HG03108 (cell line): Measurements from ENCODE around the gene AIRE.
"Not testable (repeated sequence)": the region's sequence is repeated elsewhere in the genome, so short reads cannot be mapped to it uniquely, and the experiment has no call there.

ENCODE experiments used
- ATAC-seq: cut with Tn5 transposase; IDR thresholded peaks from one replicate; pipeline ENCODE4 v1.9.1; 2021; ENCODE audit warnings: moderate library complexity; ENCODE audit not compliant: unreplicated experiment

The AIRE gene

DNA sequence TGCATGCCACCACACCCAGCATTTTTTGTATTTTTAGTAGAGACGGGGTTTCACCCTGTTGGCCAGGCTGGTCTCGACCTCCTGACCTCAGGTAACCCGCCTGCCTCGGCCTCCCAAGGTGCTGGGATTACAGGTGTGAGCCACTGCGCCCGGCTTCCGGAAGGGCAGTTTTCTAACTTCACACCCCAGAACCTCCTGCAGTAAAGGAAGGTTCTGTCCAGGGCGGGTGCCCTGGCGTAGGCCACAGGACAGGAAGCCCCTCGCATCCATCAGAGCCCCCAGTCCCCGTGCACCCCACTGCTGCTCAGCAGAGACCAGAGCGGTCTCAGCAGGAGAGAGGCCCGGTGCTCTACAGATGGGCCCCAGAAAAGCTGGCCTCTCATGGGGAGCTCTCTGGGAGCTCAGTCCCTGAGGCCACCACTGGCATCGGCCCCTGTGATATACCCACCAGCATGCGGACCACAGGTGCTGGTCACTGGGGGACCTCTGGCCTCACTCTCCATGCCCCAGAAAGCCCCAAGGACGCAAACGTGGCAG is 19.9 kb upstream of the AIRE start:
- ATAC-seq: no peak

DNA sequence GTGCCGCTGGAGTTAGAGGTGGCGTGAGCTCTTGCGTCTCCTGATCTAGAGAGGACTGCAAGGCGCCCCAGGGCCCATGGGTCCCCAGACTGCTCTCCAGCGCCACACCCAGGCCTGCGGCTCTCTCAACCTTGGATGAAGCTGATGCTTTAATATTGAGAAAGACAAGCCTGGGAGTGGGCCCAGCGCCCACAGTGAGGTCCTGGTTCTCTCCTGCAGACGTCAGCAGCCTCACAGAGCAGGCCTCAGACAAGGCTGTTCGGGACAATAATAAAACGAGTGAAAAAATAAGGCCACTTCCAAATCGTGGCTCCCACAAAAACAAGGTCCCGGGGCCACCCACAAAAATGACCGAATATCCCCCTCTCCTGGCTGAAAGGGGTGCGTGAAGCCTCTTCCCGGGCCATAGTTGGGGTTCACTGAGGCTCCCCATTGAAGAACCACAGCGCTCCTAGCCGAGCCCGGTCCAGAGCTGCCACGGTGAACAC is 18.0 kb upstream of the AIRE start:
- ATAC-seq: no peak

DNA sequence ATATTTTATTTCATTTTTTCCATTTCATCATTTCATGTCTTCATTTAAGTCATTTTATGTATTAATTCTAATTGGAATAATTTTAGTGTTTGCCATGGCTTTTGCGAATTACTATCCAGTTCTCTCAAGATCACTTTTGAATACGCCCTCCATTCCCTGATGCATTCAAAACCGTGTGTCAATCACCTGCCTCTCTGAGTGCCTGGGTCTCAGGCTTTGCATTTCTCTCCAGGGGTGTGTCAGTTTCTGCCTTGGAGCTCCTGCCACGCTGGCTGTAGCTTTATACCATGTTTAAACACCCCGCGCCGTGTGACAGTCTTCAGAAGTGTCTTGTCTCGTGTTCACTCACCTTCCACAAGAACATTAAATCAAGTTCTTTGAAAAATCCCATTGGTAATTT is 16.6 kb upstream of the AIRE start:
- ATAC-seq: no peak

DNA sequence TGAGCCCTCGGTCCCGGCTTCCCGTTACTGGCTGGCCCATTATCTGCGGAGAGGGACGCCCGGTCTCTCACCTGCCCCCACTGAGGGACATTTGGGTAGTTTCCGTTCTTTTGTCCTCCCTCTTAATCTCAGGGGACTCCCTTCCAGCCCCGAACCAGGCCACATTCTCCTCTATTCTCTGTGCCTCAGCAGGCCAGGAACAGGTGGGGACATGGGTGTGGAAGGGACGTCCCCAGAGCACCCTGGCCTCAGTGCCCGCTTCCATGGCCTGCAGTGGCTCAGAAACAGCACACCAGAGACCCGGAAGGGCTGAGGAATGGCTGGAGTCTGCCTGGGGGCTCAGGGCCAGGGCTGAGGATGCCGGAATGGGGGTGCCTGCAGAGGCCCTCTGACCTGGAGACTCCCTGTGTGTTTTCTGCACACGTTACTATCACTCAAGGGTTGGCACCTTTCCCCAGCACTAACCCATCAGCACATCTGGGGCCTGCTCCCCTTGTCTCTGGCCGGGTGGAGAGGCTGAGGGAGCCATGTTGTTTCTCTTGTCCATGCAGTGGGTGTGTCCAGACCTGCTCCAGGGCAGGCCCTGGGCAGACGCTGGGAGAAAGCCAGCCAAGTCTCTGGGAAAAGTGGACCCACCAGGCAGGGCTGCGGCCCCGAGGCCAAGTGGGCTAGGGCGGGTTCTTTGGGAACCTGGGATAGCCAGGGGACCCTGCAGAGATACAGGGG is 14.0 kb upstream of the AIRE start:
- ATAC-seq: no peak

DNA sequence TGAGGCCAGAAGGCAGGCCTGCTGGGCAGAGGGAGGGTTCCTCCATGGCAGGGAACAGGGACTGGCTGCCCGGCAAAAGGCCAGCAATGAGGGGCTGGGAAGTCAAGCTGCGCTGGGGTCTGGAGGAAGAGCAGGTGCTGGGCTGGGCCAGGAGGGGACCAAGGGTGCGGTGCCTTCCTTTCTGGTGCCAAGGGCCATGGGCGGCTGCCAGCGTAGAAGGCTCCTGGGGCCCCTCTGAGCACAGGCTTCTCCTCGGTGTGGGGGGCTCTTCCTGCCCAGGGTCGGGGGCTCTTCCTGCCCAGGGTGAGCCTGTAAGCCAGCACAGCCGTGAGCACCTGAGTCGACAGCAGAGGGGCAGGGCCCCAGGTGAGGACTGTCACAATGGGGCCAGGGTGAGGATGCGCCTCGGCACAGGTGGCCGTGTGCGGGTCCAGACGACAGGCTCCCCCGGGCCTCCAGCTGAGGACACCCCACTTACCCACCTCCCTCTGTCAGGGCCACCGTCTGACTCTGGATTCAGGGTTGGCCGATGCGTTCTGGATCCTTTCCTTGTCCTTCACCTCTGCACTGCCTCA is 13.3 kb upstream of the AIRE start:
- ATAC-seq: no peak

DNA sequence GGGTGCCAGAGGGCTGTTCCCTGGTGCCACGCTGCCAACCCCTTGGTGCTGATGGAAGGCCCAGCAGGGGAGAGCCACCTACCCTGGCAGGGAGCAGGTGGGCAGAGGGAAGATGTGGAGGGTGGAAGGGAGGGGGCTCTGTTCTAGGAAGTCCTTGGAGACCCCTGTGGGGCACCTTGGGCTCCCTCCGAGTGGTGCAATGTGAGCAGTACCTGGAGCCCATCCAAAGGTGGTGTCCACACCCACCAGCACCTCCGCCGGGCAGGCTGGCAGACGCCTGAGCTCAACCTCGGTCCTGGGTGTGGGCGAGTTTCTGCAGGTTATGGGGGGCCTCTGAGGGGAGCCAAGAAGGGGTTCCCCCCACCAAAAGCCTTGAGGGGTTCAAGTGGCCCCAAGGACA is 12.6 kb upstream of the AIRE start:
- no peak for ATAC-seq

DNA sequence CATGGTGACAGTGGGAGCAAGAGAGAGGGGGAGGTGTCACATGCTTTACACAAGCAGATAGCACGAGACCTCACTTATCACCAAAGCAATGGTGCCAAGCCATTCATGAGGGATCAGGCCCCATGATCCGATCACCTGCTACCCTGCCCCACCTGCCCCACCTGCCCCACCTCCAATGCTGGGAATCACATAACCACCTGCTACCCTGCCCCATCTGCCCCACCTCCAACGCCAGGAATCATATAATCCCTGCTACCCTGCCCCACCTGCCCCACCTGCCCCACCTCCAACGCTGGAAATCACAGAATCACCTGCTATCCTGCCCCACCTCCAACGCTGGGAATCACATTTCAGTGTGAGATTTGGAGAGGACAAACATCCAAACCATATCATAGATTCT is 10.6 kb upstream of the AIRE start:
- no peak for ATAC-seq

DNA sequence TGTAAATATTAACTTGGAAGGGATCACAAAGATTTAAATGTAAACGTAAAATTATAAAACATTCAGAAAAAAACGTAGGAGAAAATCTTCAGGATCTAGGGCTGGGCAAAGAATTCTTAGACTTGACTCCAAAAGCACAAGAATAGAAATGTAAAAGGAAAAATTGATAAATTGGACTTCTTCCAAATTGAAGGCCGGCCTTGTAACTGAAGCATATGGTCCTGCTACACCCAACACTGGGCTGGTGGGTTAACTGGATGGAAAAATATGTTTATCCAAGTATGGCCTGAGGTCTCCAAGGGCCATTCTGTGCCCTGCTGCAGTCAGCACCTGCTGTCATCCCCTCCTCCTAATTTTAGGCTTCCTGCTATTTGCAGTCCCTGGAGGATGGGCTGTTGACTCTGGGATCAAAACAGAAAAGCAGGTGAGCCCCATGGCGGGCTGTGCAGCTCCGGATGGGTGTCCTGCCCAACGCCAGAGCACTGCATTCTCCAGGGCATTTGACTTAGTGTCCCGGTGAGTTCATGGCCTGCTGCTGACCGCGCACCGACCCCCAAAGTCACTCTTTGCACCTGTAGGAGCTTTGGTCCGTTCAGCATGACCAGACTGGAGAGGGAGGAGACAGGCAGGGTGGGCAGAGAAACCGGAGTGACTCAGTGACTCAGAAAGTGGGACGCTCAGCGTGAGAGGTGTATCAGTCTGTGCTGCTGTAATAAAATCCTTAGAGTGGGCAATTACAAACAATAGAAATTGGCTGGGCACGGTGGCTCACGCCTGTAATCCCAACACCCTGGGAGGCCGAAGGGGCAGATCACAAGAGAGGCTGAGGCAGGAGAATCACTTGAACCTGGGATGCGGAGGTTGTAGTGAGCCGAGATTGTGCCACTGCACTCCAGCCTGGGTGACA is 6.1 kb upstream of the AIRE start:
- no peak for ATAC-seq

DNA sequence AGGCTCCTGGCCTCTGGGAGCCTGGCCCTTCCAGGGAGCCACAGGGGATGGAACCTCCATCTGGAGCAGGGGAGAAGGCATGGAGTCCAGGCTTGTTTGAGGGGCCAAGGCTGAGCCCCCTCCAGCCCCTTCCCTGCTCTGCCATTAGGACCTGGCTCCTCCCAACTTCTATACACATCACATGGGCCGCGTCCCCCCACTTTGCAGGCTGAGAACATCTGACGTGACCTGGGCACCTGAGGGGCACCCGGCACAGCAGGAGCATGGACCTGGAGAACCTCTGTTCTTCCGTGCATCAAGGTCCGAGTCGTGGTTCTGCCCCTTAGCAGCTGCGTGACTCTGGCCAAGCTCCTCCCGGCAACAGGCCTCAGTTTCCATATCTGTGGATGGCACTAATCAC is 3.9 kb upstream of the AIRE start:
- ATAC-seq: no peak

DNA sequence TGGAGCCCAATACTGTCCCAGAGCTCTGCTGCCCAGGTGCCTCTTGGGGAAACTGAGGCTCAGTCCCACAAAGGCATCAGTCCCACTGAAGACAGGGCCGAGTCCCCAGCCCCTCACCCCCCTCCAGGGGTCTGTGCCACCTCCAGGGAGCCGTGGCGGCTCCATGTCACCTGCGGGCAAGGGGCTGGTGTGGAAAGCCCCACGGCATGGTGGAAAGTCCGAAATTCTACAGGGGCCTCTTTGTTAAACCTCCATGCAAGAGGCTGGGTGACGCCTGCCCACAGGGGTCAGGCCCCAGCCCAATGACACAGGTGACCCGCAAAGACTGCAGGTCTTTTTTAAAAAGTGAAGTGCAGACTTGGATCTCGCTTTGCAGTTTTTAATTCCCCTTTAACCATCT is 3.3 kb upstream of the AIRE start:
- no peak for ATAC-seq

DNA sequence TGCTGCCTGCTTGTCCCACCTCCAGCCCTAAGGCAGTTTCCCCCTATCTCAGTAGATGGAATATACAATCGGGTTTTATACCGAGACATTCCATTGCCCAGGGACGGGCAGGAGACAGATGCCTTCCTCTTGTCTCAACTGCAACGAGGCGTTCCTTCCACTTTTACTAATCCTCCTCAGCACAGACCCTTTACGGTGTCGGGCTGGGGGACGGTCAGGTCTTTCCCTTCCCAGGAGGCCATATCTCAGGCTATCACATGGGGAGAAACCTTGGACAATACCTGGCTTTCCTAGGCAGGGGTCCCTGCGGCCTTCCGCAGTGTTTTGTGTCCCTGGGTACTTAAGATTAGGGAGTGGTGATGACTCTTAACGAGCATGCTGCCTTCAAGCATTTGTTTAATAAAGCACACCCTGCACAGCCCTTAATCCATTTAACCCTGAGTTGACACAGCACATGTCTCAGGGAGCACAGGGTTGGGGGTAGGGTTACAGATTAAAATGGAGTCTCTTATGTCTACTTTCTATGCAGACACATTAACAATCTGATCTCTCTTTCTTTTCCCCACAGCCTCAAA is 2.4 kb upstream of the AIRE start:
- not testable (repeated sequence) for ATAC-seq

DNA sequence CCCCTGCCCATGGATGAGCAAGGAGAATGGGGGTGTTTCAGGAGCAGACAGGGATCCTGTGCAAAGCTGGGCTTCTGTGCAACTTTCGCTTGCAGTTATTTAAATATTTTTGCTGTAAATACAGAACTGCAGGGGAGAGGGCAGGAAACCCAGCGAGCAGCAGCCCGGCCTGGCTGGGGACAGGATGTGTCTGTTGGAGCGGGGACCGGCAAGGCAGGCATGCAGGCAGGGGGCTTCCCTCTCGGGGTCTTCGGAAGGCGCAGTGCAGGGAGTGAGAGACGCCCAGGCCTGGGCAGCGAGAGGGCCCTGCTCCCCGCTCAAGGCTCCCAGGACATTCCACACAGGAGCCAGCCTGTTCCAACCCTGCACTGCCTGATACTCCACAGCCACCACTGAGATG is 1.7 kb upstream of the AIRE start:
- ATAC-seq: no peak

DNA sequence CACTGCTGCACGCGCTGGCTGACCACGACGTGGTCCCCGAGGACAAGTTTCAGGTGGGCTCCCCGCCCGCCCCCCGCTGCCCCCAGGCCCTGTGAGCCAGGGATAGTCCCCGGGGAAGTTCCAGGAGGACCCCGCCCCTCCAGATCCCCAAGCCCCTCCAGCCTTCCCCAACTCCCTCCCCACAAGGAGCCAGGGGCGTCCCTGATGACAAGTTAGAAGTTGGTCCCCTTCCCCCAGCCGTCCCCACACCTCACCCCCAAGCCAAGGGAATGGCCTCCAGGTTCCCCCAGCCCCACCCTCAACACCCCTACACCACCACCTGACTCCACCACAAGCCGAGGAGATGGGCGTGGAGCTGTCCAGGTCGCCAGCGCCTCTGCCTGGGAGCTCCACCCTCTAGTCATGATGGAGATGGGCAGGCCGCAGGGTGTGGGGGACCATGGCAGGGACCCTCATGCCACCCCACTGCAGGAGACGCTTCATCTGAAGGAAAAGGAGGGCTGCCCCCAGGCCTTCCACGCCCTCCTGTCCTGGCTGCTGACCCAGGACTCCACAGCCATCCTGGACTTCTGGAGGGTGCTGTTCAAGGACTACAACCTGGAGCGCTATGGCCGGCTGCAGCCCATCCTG is 525 bp downstream of the AIRE start:
- no peak for ATAC-seq

DNA sequence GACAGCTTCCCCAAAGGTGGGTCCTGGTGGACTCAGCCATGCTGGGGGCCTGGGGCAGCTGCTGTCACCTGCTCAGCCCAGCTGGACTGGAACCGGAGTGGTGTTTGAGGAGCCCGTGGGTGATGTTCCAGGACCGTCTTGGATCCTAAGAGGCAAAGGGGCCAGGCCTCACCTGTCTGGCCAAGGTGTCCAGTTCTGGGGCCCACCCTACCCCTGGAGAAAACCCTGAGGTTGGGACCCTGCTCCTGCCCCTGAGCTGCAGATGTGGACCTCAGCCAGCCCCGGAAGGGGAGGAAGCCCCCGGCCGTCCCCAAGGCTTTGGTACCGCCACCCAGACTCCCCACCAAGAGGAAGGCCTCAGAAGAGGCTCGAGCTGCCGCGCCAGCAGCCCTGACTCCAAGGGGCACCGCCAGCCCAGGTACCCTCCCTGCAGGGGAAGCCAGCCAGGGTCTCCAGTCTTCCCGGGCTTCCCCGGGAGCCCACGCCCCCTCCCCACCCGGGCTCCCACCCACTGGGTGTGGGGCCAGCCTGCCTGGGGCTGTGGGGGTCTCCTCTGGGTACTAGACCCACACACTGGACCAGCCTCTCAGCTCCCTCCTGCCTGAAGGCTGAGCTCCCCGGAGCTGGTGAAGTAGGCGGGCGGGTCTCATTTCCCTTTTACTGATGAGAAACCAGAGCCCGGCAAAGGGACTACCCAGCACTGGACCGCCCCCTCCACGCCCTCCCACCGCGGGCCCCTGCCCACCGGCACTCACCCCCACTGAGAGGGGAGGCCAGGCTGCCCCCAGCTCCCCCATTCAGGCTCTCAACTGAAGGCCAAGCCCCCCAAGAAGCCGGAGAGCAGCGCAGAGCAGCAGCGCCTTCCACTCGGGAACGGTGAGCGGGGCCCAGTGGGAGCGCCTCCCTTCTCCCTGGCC is 1.3 kb downstream of the AIRE start:
- ATAC-seq: no peak

DNA sequence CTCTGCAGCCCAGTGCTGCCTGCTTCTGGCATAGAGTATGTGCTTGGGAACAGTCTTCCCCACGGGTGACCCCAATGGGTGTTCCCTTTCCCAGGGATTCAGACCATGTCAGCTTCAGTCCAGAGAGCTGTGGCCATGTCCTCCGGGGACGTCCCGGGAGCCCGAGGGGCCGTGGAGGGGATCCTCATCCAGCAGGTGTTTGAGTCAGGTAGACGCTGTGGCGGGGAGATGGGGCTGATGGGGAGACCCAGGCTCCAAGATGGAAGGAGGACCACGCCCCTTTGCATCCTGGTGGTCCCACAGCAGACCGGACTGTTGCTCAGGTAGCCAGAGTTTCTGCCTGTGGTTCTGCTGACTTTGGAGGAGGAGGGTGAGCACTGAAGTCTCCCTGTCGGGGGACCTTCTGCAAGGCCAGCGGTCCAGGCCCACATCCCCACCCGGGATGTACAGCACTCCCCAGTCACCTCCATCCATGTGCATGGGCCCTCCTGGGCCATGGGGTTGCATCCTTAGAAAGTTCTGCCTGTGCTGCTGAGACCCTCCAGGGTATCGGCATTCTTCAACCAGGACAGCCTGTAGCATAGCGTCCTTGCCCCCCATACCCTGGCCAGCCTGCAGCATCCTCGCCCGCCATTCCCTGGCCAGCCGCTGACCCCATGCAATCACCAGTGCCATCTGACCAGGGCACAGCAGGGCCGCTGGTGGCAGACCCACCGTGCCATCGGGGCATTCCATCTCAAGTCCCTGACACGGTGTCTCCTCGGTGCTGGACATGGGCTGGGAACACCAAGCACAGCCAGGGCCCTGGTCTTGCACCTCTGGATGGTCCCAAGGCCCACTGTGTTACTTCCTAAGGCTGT is 2.8 kb downstream of the AIRE start:
- no peak for ATAC-seq

DNA sequence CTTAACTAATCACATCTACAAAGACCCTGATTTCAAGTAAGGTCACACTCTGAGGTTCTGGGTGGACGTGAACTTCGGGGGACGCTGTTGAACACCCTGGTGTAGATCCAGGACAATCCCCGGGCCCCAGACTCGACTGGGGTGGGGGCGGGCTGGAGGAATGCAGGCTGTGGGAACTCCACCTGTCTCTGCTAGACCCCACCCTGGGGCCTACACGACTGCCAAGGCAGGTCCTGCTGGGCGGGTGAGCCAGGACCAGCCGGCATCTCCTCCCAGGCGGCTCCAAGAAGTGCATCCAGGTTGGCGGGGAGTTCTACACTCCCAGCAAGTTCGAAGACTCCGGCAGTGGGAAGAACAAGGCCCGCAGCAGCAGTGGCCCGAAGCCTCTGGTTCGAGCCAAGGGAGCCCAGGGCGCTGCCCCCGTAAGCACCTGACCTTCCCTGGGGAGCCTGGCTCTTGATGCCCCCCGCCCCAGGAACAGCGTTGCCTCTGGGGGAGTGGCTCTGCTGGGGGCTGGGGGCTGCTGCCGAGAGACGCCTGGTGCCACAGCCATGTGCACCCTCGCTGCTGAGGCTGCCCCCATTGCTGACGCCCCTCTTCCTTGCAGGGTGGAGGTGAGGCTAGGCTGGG is 3.8 kb downstream of the AIRE start:
- no peak for ATAC-seq

DNA sequence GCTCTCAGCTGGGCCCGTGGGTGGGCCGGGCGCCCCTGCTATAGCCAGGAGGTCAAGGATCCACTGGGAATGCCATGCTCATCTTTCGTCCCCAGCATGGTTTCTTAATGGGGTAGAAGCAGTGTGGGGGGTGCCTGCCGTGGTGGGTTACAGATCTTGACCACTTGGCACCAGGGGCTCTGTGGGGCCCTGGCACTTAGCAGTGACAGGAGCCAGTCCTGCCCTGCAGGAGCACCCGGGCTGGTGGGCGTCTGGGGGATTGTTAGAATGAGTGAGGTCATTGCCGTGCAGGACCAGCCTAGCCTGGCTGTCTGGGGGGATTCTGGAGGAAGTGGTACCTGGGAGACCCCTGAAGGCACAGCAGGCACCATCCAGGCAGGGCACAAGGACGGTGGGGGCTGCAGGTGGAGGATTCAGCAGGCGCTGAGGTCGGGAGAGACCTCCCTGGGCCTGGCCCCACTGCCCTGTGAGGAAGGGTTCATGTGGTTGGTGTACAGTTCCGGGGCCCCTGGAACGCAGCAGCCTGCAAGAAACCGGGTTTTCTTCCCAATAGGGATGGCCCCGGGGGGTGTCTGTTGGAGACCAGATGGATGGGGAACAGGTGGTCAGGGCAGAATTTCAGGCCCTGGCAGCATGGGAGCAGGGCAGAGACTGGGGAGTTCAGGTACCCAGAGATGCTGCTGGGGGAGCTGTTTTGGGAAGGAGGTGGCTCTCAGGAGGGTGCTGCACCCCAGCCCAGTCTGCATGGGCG is 4.8 kb downstream of the AIRE start:
- no peak for ATAC-seq
